Measurements from ENCODE around the gene RGS9.

The RGS9 gene

GRCh38 chr17:65259281-65259680 lies 122.1 kb downstream of the RGS9 start:
- DNase-seq (ENCODE audit: low read depth, low spot score), result no peak

GRCh38 chr17:65259696-65260485 lies 122.7 kb downstream of the RGS9 start:
- DNase-seq (ENCODE audit: low read depth, low spot score), result no peak

DNA sequence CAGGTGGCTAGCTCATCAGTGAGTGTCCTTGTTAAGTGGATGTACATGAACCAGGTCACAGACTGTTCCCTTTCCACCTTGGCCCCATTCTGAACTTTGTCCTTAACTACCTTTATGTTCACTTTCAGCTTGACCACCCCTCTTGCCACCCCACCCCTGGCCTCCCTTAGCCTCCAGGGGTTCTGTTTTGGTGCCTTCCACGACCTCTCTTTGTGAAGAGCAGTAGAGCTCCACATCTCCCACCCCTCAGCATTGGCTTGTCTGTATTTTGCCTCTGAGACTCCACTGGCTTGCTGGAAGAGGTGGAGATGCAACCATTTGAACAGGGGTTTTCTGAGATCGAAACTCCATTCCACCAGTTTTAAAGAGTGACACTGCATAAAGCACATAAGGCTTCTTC lies 123.5 kb downstream of the RGS9 start:
- DNase-seq (ENCODE audit: low read depth, low spot score), result no peak

GRCh38 chr17:65261152-65261551 lies 124.0 kb downstream of the RGS9 start:
- no peak for DNase-seq (ENCODE audit: low read depth, low spot score)

DNA sequence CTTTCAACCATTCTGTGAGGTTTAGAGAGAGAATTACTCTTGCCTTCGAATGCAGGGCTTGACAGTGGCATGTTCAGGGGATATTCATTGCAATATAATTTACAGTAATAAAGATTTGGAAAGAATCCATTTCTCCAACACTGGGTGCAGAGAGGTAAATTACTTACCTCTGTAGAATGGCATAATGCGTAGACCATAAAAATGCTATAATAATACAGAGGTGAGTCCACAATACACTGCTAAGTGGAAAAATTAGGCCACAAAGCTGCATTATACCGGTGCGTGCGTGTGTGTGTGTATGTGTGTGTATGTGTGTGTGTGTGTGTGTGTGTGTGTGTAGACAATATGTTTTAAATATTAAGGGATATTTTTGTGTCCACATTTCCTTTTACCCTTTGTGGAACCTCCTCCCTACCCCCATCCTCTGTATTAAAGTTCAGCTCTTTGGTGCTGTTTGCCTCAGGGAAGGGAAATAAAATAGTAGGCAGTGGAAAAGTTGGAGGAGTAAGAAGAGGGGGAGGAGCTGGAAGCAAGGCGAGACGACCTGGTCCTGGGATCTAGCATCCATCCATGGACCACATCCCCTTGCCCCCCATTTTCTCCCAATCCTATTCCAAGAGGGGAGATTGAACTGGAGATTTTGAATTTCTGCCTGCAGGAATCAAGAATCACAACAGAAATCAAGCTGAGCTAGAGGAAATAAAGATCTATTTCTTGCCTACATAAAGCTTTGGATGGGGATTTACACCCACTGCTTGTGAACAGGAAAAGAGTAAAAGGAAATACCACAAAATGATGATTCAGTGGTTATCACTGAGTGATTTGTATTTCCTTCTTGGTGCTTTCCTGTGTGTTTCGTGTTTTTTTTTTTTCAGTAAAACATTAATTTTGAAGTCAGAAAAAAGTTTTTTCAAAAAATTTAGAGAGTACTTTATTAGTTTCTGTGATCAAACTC lies 124.8 kb downstream of the RGS9 start:
- DNase-seq (ENCODE audit: low read depth, low spot score), result no peak

DNA sequence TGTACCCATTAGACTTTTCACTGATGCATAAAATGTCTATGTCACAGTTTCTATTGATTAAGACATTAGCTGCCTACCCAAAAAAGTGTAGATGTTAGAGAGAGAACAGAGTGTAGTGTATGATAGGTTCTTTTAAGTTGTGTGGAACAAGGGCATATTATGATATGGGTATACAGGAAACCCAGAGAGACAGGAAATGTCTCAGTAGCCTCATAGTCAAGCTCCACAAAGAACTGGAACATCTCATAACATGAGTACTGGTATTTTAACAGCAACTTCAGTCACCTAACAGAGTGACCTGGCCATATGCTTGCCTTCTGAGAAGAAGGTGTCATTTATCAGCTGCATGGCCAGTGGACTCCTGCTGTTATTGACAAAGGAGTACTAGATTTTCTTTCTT lies 128.1 kb downstream of the RGS9 start:
- DNase-seq (ENCODE audit: low read depth, low spot score), result no peak

DNA sequence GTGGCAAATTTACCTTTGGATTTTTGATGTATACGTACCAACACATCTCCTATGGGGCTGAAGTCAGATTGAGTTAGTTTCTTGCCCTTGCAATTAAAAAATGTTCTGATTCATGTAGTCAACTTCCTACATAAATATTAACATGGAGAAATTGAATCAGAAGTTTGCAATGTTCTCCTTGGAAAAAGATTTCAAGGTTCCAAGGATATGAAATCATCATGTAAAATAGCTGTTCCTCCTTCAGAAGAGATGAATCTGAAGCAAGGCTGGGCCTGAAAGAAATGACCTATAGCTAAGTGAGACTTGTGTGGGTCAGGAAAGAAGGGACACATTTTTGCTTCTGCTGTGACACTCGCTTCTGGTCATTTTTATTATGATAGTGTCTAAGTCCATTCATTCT lies 131.7 kb downstream of the RGS9 start:
- DNase-seq (ENCODE audit: low read depth, low spot score), result no peak

- peak; percentile 86 for DNase-seq (ENCODE audit: low read depth, low spot score)
Measured at GRCh38 chr17:65270499-65271253, 133.5 kb downstream of the RGS9 start.

DNA sequence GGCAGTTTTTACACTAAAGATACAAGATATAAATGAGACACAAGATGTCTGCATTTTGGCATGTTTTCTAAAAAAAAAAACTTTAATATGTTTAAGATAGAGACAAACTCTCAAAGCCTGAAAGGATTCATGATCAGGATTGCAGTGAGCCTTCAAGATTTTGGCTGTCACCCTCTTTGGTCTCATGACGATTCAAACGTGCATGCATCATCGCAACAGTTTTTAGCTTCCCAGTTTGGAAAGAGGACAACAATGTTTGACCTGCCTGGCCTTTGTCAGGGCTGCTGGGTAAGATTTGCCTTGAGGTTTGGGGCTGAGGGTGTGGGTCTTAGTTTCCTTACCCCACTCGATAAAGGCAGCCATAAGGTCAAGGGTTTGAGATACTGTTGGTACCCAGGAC lies 134.1 kb downstream of the RGS9 start:
- no peak for DNase-seq (ENCODE audit: low read depth, low spot score)
